Stimulated activated CD4-positive, alpha-beta T cell treated with anti-CD3 and anti-CD28 coated beads, TNF-alpha, amount 100 ng/mL, for 1 hour (primary cell): ENCODE measurements around the gene IFIT5.
"Not testable (repeated sequence)": the region's sequence is repeated elsewhere in the genome, so short reads cannot be mapped to it uniquely, and the experiment has no call there.

ENCODE experiments used
- DNase-seq, 3 donors: peaks; one replicate each; pipeline ENCODE4 v3.0.0-alpha.2; 2020; ENCODE audit warnings: low read depth in 3 of 3, low spot score in 1 of 3

IFIT5 gene, protein sequence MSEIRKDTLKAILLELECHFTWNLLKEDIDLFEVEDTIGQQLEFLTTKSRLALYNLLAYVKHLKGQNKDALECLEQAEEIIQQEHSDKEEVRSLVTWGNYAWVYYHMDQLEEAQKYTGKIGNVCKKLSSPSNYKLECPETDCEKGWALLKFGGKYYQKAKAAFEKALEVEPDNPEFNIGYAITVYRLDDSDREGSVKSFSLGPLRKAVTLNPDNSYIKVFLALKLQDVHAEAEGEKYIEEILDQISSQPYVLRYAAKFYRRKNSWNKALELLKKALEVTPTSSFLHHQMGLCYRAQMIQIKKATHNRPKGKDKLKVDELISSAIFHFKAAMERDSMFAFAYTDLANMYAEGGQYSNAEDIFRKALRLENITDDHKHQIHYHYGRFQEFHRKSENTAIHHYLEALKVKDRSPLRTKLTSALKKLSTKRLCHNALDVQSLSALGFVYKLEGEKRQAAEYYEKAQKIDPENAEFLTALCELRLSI

DNA sequence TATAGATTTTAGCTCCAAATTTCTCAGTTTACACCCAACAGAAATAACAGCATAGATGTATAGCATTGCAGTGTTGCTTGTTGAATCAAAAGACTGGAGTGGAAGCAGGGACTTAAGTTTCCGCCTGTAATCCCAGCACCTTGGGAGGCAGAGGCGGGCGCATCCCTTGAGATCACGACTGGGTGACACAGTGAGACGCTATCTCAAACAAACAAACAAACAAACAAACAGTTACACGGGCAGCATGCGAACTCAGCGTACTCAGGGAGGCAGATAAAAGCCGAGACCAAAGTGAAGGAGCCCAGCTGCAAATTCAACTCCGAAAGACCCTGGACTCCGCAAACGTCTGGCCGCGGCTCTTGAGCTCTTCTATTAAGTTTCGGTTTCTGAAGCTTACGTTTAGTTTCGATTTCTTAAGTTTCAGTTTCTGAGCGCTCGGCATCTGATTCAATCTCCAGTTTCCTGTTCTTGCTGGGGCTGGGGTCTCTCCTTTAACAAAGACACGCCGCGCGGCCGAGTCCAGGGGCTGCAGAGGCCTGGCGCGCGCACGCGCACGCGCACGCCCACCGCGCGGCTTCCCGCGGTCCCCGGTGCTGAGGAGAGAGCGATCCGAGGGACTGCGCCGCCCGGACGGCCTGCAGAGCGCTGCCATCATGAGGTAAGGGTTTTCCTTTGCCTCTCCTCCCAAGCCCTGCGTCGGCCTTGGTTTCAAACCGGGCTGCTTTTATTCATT is at the start of gene IFIT5:
Gene IFIT5 (plus strand): TSS at position 423 of the 733 bp plus-strand sequence. CDS start 231 bp downstream, at position 654.
- DNase-seq = peak in 2 of 3 donors; percentile 33 to 44

DNA sequence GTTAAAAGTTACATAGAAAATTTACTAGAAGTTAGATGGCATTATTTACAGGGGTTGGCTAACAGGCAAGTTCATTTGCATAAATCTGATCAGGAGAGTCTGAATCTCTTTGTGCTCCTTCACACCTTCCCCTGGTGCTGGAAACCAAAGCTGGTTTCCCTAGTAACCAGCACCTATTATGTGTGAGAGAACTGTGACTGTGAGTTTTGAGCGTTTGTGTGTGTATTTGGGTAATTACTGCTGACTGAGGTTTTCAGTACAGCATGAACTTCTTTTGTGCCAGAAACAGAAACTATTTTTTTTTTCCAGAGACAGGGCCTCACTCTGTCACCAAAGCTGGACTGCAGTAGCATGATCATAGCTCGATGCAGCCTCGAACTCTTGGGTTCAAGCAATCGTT is 46.8 kb upstream of the IFIT5 start:
- no peak for DNase-seq

DNA sequence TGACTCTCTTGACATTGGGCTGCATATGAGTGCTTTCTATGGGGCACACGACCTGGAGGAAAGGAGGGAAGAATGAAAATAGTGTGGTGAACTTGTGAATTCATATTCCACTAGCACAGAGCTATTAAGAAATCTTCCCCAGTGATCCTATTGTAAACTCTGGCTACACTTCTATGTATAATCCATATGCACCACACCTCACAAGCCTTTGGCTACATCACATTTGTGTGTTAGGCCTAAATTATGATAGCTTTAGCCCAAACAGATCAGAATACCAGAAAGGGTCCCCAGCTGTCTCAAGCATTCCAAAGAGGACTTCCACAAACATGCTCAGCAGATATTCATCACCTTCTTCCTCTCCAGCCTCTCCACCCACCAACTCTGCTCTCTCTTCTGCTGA is 46.2 kb upstream of the IFIT5 start:
- no peak for DNase-seq

DNA sequence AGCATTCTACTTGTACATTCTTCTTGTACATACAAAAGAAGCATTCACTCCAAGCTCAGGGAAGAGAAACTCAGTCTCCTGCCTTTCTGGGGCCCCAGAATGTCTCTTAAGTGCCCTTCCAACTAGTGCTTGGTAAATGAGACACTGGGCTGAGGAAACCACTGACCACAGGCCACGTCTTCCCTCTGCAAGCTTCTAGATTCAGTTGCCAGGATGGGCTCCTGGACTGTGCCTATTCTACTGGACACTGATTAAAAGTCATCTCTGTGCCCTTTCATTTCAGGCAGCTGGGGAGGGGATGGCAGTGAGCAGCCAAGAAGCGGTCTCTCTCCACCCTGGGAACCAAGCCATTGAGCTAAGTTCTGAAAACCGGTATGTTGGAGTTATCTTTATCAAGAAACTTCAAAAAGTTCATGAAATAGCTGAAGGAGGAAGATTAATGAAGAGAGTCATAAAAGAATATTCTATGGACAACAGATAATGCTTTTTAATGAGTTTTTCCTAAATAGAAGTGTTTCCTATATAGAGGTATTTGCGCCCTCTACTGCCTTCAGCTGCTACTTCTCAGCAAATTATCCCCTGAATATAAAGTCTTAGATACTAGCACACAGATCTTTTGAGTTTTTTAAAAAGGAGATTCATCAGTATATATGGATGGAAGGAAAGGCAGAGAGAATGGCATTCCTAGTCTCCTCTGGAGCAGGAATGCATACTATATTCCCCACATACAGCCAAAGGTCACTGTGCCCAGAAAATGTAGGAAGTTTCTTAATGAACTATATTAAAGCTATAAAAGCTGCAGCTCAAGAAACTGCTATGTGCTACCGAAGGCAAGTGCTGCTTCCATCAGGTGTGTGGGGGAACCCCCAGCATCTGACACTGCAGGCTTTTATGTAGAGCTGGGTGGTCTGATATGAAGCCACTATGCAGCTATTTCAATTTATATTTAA is 44.9 kb upstream of the IFIT5 start:
- no peak for DNase-seq

DNA sequence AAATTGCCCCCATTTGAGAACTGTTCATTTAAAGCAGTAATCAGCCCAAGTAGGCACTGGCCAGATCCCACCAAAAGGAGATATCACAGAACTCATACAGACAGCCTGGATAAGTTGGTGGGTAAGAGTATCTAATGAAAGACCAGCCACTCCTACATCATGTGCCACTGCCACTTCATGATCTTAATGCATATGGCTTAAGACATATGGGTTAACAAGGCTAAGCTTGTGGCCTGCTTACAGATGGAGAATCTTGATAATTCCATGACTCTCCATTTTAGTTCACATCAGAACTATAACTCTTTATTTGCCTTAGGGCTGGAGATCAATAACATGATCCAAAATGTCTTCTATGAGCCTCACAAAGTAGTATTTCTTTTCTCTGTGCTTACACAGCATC is 43.3 kb upstream of the IFIT5 start:
- DNase-seq = no peak

DNA sequence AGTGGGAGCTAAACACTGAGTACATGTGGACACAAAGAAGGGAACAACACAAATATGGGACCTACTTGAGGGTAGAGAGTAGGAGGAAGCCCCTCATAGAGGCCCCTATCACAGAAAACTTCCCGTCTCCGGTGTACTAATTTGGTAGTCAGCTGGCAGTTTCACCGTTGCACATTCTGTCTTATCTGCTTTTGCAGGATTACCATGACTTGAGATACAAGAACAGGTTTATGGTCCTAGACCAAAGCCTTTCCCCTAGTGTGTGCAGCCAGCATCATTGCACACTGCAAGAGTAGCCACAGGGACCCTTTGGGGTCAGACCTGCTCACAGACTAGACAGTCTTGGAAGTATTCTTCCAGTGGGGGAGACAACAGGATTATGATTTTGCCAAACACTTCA is 42.4 kb upstream of the IFIT5 start:
- DNase-seq = no peak

DNA sequence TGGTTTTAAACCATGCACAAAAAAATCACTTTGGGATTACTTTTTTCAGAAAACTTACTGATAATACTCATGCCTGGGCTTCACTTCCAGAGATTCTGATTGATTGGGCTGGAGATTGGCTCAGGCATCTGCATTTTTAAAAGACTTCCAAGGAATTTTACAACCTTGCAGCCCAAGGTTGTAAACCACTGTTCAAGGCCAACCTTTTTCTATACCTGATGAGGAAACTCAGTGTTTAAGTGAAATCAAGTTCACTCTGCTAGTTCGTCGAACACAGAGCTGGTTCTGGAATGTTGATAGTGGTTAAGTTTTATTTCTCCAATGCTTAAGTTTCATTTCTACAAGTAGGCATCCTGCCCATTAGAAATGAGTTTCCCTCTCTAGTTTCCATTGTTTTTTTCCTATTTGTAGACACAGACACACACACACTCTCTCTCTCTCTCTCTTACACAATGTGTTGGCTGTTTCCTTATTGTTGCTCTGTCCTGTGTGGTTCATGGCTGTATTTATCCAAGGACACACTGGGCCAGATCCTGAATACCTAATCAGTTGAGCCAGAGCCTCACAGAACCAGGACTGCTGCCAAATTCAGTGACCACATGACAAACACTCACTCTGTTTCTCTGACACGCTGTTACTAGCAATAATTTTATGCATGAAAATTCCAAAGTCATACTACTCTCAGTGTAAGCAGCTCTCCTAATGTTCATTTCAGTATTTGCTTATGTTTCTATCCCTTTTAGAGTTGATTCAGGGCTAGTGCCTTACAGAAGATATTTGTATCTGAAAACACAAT is 40.3 kb upstream of the IFIT5 start:
- DNase-seq = no peak

DNA sequence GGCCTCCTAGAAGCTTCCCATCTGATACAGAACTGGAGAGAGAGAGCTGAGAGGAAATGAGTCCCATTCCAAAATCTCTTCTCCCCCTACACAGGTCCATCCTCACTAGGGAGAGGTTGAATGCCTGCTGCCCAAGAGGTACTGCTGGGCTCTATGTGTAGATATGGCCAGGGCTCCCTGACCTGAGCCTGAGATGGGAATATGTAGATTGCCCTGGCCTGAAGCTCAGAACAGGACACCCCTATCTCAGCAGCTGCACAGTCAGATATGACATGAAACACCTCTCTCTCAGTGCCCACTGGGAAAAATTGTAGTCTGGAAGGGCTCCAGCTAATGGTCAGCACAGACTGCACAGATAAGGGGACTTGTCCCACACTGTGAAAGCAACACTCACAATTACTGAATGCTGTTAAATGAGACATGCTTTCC is 39.6 kb upstream of the IFIT5 start:
- no peak for DNase-seq

DNA sequence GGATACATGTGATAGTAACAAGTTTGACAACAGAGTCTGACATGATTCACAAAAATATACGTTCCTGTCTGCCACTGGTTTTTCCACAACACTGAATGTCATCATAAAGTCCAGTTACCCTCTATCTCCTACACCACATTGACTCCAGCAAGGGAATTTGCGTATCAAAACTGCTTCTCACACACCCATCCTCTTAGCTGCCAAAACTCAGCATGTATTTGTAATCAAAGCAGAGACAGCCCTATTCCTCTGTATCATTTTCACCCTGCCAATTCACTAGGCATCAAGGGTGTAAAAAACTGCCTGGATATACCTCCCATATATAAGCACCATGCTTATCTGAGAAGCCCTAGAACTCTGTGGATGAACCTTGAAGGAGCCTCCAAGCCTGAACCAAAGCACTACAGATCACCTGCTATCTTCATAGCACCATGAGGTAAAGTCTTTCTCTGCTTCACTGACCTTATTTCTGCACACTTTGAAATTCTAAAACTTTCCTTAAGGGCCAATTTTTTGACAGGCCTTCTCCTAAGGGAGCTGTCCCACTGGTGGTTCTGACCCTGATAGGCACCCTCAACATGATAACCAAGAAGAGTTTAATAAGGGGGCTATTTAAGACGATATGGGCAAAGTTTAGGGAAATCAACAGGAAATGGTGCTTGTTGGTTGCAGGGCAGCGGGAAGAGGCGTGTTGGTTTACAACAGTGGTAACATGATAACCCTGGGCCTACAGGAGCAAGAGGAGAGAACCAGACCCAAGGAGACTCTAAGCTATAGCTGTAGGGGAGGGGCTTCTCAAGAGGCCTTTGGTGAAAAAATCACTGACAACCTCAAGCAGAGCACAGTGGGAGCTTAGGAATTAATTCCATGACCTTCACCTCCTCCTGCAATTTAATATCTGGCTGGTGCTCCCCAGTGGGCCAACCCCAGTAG is 36.4 kb upstream of the IFIT5 start, which contains the start of gene IFIT1B:
Gene IFIT1B (plus strand): TSS at position 352 of the 933 bp plus-strand sequence. CDS start 80 bp downstream, at position 432.
- DNase-seq = no peak

DNA sequence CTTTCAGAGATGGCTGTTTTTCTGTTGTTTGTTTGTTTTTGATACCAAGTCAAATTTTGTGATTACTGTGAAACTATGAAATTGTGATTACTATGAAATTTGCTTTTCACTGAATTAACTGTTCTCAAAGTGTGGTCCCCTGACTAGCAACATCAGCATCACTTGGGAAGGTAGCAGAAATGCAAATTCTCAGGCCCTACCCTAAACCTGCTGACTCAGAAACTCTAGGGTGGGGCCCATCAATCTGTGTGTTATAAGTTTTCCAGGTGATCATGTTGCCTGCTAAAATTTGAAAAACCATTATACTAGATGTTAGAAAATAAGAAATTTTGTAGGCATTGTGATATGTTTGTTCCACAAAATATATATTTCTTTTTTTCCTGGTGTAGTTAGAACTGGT is 35.3 kb upstream of the IFIT5 start:
- no peak for DNase-seq

DNA sequence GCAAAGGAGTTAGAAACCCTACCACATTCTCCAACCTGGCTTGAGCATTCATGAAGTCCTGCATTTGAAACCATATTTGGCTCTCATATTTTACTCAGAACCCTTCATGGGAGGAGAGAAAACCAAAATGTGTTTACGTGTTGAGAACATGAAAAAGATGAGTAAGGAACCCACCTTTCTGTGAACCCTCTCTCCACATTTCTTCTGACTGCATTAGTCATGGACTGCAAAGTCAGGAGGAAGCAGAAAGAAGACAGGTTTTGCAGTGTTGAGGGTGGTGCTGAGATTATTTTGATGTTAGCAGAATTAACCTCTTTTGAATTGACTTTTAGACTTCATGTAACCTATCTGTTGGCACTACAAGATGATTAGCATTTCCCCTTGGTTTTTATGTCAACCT is 31.6 kb upstream of the IFIT5 start:
- DNase-seq = no peak

DNA sequence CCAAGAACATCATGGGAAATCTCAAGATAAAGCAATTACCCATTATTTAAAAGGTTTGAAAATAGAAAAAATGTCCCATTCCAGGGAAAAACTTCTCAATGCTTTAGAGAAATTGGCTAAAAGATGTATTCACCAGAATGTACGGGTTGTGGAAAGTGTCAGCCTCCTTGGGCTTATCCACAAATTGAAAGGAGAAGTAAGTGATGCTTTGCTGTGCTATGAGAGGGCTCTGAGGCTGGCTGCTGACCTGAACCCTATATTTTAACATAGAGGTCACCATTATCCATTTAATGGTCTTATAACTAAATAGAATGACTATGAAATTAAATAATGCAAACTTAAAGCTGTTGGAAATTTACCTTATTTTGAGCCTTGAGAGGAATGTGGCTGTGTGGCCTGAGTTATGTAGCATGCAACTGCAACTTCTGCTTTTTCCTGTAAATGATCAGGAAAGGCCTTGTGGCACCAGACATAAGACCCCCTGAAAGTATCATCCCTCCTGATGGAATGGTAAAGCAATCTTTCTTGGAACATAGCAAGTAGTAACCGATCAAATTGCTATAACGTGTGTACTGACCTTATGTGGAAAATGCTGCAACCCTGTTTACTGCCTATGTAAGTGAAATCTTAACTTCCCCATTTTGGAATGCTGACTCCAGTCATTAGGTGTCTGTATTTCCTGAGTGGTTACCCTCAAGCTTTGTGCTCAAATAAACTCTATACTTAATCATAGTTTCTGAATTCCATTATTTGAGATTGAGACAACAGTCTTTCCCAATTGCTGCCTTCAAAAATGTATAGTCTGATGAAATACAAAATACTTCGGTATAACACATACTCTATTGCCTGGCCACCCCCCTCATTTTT is 29.7 kb upstream of the IFIT5 start:
- no peak for DNase-seq

DNA sequence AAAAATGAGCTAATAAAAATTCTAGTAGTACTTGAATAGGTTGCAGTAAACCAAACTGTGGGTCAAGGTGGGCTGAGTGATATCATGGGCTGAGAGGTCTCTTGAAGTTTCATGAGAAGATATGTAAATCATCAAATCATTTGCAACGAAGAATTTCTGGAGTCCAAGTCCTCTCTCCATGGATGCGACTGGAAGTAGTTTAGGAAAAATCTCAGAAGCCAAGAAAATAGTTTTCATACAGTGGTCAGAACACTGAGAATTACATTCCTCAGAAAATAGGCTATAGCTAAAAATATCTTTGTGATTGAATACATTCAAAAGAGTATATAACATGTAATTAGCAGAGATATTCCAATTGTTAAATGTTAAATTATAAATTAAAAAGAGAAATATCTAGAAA is 25.6 kb upstream of the IFIT5 start:
- DNase-seq = no peak

DNA sequence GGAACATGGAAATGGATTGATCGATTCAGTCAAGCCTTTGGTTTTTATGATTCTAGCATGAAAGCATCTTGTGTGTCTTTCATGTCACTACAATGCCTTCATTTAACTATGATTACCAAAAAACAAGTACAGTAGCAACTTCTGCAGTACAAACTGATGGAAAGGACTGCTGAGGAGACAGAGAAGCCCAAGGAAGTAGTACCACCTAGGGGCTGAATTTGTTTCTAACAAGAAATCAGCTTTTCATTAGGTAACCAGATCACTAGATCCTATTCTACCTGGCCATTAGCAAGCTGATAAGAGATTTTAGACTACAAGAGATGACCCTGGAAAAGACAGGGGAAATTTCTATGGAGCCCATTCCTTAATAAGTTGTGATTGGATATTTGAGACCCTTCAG is 25.1 kb upstream of the IFIT5 start:
- DNase-seq = no peak

DNA sequence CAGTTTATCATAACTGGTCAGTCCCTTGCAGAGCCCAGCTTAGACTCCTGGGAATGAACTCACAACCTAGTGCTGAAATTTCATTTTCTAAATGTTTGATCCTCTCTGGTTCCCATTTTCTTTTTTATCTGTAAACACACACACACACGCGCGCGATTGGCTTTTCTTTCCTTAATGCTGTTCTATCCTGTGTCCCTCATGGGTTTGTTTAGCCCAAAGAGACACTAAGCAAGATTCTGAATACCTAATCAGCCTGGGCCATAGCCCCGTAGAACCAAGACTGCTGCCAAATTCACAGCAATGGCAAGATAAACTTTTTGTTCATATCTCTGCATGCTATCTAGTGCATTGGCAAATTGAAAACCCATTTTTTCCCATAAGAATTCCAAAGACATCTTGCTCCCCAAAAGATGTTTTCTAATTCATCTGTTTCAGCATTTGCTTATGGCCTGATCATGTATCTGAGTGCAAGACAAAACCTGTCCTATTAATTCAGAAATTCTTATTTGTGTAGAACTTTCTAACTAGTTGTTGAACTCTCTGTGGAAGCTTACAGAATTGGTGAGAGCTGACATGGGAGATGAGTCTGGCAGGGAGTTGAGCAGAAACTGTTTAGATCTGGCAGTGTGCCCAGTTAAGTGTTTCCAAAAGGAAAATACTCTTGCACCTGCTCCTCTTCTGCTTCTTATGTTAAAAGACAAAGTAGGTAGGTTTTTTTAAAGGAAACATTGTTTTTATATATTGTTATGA is 23.7 kb upstream of the IFIT5 start:
- no peak for DNase-seq

DNA sequence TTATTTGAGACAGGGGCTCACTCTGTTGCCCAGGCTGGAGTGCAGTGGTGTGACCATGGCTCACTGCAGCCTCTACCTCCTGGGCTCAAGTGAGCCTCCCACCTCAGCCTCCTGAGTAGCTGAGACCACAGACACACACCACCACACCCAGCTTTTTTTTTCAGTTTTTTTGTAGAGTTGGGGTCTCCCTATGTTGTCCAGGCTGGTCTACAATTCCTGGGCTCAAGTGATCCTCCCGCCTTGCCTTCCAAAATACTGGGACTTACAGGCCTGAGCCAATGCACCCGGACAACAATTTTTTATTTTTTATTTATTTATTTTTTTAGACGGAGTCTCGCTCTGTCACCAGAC is 23.2 kb upstream of the IFIT5 start:
- not testable (repeated sequence) for DNase-seq

DNA sequence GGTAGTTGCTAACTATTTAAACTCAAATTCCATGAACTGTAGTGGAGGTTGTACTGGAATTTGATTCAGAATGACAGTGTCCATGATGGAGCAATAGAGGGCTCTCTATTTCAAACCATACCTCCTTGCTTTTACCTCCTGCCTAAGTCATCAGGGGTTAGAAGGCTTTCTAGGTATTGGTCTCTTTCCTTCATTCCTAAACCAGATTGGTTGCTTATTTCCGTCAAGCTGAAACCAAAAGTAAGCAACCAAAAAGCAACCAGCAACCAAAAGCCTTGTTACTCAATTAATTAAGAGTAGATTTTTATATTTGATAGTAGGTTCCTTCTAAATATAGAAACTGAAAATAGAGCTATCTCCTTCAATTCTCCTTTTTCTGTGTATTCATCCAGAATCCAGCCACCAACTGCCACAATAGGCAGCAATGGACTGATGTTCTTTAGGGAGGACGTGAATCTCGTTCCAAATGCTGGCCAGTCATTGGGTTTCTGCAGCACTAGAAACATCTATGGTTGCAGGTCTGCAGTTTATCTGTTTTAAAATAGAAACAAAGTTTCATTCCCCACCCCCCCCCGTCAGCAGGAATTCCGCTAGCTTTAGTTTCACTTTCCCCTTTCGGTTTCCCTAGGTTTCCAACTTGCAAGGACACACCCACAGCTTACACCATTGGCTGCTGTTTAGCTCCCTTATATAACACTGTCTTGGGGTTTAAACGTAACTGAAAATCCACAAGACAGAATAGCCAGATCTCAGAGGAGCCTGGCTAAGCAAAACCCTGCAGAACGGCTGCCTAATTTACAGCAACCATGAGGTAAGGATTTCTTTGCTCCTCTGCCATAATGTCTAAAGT is 22.2 kb upstream of the IFIT5 start, which contains the start of gene IFIT1:
Gene IFIT1 (plus strand): TSS at position 717 of the 850 bp plus-strand sequence. CDS start 90 bp downstream, at position 807.
- DNase-seq = peak in 1 of 3 donors; percentile 19
